NCI-H2196 treated with DMSO at 0.1 percent for 48 hours (cell line): ENCODE results near the gene NT5DC4.
A peak's percentile ranks its signal among the peaks of the same experiment; 100 is the strongest.

Source experiments
- DNase-seq: peaks from one replicate; lab custom pipeline; 2025; ENCODE audit not compliant: unreplicated experiment; lab: John Stamatoyannopoulos, UW

NT5DC4 gene

DNA sequence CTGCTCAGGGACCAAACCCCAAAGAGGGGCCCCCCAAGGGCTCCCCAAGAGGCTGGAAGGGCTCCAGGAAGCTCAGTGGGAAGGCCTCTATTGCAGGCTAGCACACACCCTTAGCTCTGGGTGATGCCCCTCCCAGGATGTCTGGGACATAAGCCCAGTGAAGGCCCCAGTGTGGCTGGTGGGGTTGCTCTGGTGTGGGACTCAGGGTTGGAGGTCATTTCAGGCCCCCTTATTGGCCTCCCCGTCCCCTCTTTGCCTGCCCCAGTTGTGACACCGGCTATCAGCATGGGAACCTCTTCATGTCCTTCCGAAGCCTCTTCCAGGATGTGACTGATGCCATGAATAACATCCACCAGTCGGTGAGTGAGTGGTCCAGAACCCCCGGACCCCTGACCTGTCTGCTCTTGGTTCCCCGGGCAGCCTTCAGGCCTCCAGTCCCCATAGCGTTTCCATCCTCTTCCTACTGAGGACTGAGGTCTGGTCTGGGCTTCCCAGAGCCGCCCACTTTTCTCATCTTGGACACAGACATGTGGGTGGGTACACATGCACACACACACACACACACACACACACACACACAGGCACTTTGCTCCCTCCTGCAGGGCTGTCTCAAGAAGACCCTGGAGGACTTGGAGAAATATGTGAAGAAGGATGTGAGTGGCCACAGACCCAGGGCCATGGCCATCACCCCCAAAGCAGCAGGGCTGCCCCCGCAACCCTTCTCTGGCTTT, 2.2 kb downstream of the NT5DC4 start:
- DNase-seq, result no peak

GRCh38 chr2:112723547-112723940, 2.7 kb downstream of the NT5DC4 start:
- no peak for DNase-seq

DNA sequence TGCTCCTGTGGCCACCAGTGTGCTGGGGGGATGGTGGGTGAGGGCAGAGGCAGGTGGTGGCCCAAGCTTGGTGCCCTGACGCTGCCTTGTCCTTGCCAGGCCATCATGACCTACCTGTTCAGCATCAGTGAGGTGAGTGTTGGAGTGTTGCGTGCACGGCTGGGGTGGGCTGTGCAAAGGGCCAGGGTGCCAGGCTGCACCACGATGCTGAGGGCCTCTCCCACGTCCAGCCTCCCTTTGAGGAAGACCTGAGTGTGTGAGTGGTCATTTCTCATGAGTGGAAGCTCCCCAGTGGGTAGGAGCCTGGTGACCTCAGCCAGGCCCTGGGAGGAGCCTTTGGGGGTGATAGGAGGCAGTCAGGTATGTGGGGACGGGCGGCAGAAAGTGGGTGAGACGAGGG, 3.2 kb downstream of the NT5DC4 start:
- DNase-seq, result no peak

DNA sequence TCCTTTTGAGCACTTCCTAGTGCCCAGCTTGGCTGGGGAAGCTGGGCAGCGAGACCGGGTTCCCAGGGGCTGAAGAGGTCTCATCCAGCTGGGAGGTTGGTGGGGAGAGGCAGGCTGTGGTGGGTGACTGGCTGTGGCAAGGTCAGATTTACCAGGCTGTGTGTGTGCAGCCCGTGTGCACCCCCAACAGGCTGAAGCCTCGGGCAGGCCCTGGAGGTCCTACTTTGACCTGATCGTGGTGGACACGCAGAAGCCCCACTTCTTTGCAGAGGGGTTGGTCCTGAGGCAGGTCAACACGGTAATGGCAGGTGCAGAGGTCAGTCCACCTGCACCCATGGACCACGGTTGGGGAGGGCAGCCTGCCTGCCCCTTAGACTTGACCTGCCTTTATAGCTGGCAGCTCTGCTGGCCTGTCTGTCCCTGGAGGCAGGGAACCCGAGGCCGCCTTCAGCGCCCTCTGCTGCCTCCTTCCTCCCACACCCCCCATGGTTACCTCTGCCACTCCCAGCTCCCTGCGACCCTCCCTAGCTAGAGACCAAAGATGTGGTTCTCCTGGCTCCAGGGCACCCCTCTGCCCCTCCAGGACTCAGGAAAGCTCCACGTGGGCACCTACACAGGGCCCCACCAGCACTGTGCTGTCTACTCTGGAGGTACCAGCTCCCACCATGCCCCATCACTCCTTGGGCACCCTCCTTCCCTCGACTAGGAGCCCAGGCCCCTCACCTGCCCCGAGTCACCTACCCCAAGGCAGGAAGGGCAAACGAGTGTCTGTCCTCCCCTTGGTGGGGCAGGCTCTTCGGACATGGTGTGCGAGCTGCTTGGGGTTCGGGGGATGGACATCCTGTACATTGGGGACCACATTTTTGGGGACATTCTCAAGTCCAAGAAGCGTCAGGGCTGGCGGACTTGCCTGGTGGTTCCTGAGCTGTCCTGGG, 4.0 kb downstream of the NT5DC4 start:
- DNase-seq, result peak; percentile 15

GRCh38 chr2:112725545-112726457, 5.0 kb downstream of the NT5DC4 start:
- DNase-seq, result no peak

GRCh38 chr2:112726487-112727190, 5.8 kb downstream of the NT5DC4 start:
- peak; percentile 91 for DNase-seq

DNA sequence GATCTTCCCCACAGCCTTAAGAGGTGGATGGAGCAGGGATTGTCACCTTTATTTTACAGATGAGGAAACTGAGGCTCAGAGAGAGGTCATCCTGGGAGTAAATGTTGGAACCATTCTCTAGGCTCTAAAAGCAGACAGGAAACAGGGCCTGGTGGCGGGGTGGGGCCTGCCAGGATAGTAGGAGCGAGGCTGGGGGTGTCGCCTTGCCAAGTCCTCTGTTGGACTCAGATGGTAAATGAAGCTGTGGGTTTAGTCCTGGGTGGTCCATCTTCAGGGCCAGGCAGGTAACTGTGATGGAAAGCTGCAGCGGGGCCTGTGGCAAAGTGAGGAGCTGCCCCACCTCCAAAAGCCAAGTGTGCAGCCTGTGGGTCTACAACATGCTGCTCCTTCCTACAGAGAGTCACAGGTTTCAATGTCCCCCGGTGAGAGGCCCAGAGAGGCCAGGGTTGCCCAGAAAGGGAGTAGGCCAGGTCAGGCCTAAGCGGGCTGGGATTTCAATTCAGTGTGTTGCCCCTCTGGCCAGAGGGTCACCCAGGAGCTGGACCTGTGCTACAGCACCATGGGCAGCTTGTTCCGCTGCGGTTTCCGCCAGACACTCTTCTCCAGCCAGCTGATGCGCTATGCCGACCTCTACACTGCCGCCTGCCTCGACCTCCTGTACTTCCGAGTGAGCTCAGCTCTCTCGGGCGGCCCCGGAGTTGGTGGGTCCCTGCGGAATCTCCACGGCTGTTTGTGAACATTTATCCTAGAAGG, 6.6 kb downstream of the NT5DC4 start:
- no peak for DNase-seq

- no peak for DNase-seq
Observed at GRCh38 chr2:112728029-112728362, 7.2 kb downstream of the NT5DC4 start.

DNA sequence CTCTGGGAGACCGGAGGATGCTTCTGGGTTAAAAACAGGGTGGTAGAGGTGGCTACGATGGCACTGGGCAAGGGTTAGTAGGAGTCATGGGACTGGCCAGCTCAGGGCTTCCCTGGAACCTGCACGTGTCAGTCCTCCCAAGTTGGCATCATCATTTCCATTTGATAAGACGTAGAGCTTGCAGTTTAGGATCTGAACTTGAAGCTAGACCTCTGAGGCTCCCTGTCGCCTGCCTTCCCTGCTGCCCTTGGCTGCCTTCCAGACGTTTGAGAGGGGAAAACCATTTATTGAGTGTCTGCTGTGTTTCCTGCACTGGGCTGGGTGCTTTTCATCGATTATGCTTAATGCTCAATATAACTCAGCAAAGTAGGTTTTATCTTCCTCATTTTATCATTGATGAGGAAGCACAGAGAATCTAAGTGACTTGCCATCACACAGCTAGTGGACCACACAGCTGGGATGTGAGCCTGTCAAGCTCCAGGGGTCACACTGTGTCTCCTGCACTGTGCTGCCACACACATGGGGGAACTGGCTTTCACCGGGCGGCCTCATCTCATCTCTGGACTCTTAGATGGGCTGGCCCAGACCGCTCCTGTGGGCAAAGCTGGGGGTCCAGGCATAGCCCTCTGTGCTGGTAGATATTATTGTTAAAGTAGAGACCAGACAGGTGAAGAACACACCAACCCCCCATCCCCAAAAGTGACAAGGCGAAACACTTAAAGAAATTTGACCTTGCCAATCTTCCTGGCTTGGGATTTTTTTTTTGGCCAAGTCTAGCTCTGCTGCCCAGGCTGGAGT, 7.8 kb downstream of the NT5DC4 start:
- no peak for DNase-seq

DNA sequence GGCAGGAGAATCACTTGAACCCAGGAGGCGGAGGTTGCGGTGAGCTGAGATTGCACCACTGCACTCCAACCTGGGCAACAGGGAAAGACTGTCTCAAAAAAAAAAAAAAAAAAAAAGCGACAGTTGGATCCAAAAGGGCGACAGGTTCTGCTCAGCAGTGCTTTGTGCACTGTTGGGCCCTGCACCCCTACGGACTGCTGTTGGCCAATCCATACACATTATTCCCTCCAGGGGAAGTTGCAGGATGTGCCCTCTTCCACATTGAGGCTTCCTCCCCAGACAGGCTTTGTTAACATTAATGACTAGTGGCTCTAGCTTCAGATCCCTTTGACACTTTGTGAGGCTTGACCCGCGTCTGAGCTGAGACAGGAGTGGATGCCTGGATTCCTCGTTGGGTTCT, 9.4 kb downstream of the NT5DC4 start:
- DNase-seq, result no peak

DNA sequence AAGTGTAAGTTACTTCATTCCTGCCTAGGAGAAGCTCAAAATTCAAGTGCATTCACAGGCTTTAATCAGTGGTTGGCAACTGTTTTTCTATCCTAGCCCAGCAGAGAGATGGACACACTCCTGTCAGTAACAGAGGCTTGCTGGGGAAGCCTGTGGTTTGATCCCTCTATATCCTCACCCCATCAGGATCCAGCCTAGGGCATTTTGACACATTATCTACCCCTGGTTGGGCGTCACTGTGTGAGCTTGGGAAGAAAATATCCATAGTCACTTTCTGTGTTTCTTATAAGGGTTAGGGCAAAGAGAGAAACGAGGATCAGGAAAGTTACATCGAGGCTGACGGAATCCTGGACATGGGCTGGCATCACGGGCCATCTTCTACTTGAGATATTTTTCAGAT, 10.0 kb downstream of the NT5DC4 start:
- DNase-seq, result no peak

DNA sequence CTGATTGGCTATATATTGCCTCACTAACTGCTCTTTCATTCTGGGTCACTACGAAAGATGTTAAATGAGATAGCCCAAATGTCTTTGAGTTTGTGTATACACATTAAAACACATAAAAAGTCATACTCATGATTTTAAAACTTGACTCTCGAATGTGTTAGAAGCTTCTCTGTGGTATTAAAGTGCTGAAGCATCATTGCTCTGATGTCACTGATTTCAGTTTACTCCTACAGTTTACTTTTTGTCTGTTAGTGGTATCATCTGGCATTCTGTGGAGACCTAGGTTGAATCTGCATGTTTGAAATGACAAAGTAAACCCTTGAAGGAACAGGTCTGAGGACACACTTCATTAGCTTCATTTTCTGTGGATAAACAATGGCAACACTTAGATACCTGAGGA, 10.7 kb downstream of the NT5DC4 start:
- DNase-seq, result no peak

- DNase-seq, result no peak
Observed at GRCh38 chr2:112733456-112733855, 12.6 kb downstream of the NT5DC4 start.

DNA sequence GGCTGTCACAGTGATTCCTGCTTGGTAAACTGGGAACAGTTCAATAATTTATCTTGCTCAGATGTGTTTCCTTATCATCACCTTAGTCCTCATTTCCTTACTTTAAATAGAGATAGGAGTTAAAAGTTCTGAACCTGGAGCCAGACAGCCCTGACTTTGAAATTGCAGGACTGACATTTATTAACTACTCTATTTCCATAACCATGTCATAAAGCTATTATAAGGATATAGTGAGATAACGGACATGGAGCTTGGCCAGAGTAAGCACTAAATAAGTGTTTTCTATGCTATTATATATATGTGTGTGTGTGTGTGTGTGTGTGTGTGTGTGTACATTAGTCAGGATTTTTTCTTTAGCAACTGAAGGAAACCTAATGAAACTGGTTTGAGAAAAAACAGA, 13.1 kb downstream of the NT5DC4 start:
- DNase-seq, result no peak

DNA sequence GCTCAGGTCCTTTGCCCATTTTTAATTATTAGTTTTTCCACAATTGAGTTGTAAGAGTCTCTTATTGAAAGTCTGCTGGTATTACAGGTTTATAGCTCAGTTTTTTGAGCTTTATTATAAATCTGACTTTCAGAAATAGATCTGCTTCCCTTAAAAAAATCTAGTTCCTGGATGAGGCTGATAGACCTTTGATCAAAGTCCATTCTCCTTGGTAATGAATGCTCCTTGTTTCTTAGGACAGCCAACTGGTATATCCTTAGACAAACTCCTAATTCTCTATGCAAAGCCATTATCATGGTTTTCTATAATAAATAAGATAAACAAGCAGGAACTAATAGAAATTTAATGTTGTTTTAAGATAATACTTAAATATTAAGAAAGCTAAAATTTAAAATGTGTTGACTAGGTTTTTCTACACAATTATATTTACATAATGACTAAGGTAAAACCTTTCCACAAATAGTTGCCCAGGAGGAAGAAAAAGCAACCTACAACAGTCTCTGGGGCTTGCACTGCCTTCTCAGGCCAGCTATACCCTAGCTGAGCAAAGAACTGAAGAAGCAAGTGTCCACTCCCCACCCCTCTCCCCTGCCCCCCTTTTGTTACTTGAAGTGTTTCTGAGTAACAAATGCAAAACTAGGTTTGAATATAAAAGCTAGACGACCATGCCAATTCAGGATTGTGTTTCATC, 16.9 kb downstream of the NT5DC4 start:
- DNase-seq, result no peak

- DNase-seq, result no peak
Observed at GRCh38 chr2:112740527-112740926, 19.7 kb downstream of the NT5DC4 start.

DNA sequence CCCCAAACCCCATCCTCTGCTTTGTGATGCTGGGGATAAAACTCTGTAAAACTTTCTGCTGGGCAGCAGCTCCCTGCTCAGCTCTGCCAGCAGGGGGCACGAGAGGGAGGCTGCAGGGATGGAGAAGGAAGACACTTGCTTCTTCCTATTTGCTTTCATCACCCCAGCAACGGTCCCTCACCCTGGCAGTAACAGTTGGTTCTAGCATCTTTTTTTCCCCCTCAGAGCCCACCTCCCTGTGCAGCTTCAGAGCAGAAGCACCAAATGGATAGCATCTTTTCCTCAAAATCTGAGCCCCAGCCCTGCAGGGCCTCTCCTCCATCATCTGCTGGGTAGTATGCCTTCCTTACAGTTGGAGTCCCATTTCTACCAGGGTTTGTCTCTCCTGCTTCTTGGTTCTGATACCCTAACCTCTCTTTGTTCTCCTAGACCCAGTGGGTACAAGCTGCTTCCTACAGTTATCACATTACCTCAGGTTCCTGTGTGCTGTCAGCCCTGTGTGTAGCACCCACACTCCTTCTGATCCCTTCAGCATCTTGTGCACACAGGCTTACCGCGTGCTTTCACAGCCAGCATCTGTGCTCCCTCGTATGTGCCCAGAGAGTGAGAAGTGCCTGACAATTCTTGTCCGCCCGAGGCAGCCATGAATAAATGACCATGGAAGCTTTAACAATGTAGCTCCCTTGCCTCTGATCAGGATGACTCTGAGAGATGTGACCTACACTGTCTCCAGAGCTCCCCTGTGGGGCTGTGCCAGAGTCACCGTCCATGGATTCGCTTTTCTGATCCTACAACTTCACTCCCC, 29.1 kb downstream of the NT5DC4 start:
- peak; percentile 46 for DNase-seq

- DNase-seq, result no peak
Observed at GRCh38 chr2:112750560-112750843, 29.7 kb downstream of the NT5DC4 start.
